Fibroblast of villous mesenchyme (primary cell): ENCODE results near the gene KRT14. TPM values are rescaled to one million over a fixed set of nuclear protein-coding genes. Genes with fewer than 3 reads are reported as not detected.
"Not testable (repeated sequence)": the region's sequence is repeated elsewhere in the genome, so short reads cannot be mapped to it uniquely, and the experiment has no call there.

ENCODE experiments used
- DNase-seq: peaks from one replicate; pipeline ENCODE4 v3.0.0-alpha.2; 2010; ENCODE audit warnings: low read depth
- H3K4me3 ChIP-seq: 2 replicates; pipeline ENCODE4 v1.5.1; 2011; ENCODE audit warnings: low read depth, mild to moderate bottlenecking, low read length
- CTCF ChIP-seq: IDR thresholded peaks from 2 replicates; pipeline ENCODE4 v1.5.1; 2012; ENCODE audit warnings: low read depth, mild to moderate bottlenecking, low read length; ENCODE audit not compliant: insufficient read depth
- total RNA-seq: library from RNA; depleted of rRNA; stranded (reverse); fragments of >200 nt; gene quantifications from 2 replicates; pipeline ENCODE4 v1.2.3, GENCODE V29; 2012

The KRT14 gene
- total RNA-seq, 1 donor: not detected

DNA sequence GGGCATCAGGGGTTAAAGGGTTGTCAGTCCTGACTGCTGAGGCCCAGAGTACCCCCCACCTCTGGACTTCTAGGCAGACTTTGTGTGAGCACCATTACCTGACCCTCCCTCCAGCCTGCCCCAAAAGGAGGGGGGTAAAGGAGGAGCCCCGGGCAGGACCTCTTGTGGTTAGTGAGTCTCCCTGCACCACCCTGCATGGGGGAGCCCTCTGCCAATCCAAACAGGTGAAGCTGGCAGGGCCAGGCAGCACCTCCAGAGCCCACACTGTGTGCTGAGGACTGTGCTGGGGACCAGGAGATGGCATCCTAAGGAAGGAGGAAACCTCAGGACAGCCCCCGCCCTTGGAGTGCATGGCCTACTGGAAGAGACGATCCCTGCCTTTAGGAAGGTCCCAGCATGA is 2.6 kb upstream of the KRT14 start:
- TF ChIP-seq CTCF: no peak
- no peak overlapping the region for H3K4me3 ChIP-seq
- no peak for DNase-seq

DNA sequence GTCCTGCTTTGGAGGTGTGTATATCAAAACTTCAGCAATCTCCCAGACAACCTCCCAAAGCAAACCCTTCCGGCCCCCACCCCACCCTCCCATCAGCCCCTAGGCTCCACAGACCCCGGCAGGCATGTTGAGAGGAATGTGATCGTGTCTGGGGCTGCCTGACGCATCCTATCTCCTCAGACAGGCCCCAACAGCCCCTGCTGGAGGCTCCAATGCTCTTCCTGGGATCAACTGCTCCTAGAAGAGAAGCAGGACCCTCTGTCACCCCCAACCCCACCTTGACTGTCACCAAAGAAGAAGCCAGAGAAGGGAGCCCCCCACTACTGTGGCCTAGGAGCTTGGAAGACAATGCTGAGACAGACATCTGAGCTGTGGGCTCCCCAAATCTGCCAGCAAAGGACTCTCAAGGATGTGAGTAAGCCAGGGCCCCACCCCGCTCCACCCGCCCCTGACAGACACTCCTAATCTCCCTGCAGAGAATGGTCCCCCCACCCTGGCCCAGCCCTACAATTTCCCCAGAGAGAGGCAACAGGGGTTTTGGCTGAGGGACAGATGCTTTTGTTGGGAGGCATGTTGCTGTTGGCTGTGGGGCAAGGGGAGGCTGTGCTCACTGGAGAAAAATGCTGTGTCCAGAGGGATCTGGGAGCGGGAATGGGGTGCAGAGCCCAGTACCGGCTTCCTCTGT is 1.6 kb upstream of the KRT14 start:
- TF ChIP-seq CTCF: no peak
- no peak overlapping the region for H3K4me3 ChIP-seq
- no peak for DNase-seq

DNA sequence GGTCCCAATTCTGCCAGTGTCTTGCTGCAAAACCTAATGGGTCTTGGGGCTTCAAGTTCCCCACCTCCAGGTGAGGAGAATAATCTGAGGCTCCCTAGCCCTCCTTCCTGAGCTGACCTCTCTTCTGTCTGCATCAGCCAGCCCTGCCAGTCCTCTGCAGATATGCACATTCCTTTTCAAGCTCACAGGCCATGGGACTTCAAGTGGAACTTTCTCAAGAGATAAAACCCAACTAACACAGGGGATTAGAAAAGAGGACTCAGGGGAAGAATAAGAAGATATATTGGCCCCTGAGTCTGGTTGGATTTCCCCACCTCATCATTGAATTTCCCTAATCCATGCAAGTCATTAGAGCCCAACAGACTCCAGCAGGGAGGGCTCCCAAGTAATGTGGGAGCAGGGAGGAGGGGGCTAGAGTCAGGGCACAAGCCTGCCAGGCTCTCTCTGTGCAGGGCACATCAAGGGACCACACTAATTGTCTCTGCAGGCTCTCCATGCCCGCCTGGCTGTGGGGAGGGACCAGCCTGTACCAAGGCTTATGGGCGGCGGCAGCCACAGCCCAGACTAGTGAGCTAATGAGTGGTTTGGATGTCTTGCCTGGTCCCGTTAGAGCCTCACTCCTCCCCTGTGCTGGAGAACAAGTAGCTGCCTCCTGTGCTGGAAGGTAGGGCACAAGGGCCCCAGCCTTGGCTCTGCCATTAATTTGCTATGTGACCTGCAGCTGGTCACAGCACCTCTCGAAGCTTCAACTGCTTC is 1.2 kb downstream of the KRT14 start:
- DNase-seq: no peak
- TF ChIP-seq CTCF: no peak
- no peak overlapping the region for H3K4me3 ChIP-seq

DNA sequence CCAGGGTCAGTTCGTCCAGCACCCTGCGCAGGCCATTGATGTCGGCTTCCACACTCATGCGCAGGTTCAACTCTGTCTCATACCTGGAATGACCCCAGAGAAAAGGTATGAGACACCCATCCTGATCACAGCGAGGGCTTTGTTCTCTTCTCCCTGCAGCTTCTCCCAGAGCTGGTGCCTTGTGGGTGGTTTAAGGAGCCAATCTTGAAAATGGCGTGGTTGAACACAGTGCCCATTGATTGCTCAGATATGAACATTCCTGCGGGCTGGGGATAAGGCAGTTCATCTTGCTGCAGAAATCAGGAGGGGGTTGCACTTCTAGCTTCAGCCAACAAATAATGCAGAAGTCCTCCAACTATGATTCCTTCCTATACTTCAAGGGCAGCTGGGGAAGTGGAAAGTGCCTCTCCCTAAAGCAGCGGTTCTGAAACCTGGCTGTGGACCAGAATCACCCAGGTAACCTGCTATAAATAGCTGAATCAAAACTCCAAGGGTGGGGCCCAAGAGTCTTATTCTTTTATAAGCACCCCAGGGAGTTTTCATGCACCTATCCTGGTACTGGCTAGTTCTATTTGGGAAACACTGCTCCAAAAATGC is 2.3 kb downstream of the KRT14 start:
- not testable (repeated sequence) for DNase-seq, H3K4me3 ChIP-seq

DNA sequence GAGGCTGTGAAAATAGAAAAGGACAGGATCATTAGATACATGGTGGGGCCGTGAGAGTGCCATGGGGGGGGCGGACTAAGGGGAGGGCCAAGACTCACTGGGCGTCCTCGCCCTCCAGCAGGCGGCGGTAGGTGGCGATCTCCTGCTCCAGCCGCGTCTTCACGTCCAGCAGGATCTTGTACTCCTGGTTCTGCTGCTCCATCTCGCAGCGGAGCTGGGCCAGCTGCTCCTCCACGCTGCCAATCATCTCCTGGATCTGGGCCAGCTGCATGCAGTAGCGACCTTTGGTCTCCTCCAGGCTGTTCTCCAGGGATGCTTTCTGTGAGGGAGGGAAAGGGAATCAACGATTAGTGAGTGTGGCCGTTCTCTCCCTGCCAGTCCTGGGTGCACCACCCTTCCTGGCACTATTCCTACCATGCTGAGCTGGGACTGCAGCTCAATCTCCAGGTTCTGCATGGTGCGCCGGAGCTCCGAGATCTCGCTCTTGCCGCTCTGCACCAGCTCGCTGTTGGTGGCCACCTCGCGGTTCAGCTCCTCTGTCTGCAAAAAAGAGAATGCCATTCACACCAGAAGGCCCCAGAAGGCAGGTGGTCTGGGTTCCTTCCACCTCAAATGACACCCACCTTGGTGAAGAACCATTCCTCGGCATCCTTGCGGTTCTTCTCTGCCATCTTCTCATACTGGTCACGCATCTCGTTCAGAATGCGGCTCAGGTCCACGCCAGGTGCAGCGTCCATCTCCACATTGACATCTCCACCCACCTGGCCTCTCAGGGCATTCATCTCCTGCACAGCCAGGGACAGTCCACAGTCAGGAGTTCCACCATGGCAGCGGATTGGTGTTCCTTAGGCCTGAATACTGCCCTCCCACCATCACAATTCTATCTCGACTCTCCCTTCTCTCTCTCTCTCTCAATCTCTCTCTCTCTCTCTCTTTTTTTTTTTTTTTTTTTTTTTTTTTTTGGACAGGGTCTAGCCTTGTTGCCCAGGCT is 3.3 kb downstream of the KRT14 start:
- no peak for DNase-seq
- TF ChIP-seq CTCF: no peak
- no peak overlapping the region for H3K4me3 ChIP-seq

- DNase-seq: not testable (repeated sequence)
Measured at GRCh38 chr17:41582061-41582968, 4.4 kb downstream of the KRT14 start.

More at GRCh38 chr17:41582061-41582968, 4.4 kb downstream of the KRT14 start:
- H3K4me3 ChIP-seq: not testable (repeated sequence)
